Endodermal cell (in vitro differentiated cells): ENCODE results near the gene ARHGAP29. TPM values are rescaled to one million over a fixed set of nuclear protein-coding genes. Genes with fewer than 3 reads are reported as not detected.

Experiments used
- DNase-seq: peaks from one replicate; pipeline ENCODE4 v3.0.0-alpha.2; 2017
- H3K27ac ChIP-seq: 2 replicates; pipeline ENCODE4 v1.5.1; 2013; ENCODE audit warnings: mild to moderate bottlenecking, low read depth, low read length, moderate library complexity
- H3K27me3 ChIP-seq: 2 replicates; pipeline ENCODE4 v1.6.1; 2013; ENCODE audit warnings: mild to moderate bottlenecking, low read length, moderate library complexity; ENCODE audit not compliant: insufficient read depth, control insufficient read depth, poor library complexity, severe bottlenecking
- H3K36me3 ChIP-seq: 2 replicates; pipeline ENCODE4 v1.7.0; 2013; ENCODE audit warnings: mild to moderate bottlenecking, low read length, moderate library complexity; ENCODE audit not compliant: control insufficient read depth, insufficient read depth
- H3K4me1 ChIP-seq: one replicate; pipeline ENCODE4 v1.7.0; 2013; ENCODE audit warnings: low read length; ENCODE audit not compliant: control insufficient read depth, insufficient read depth
- H3K4me3 ChIP-seq: 2 replicates; pipeline ENCODE4 v1.5.1; 2013; ENCODE audit warnings: mild to moderate bottlenecking, low read length, moderate library complexity
- H3K9ac ChIP-seq: 2 replicates; pipeline ENCODE4 v1.6.1; 2013; ENCODE audit warnings: mild to moderate bottlenecking, low read length, moderate library complexity; ENCODE audit not compliant: poor library complexity, severe bottlenecking; ENCODE audit errors: extremely low read depth
- H3K9me3 ChIP-seq: 2 replicates; pipeline ENCODE4 v1.6.1; 2013; ENCODE audit warnings: mild to moderate bottlenecking, low read length, moderate library complexity; ENCODE audit not compliant: control insufficient read depth
- H3K27ac Mint-ChIP-seq: 2 replicates; pipeline ENCODE4 v1.8.0; 2020; ENCODE audit warnings: mixed read lengths
- H3K27me3 Mint-ChIP-seq: 2 replicates; pipeline ENCODE4 v1.8.0; 2021; ENCODE audit warnings: mild to moderate bottlenecking, mixed read lengths; ENCODE audit not compliant: insufficient read depth
- H3K36me3 Mint-ChIP-seq: 2 replicates; pipeline ENCODE4 v1.8.0; 2020; ENCODE audit warnings: low read depth, mixed read lengths
- H3K4me1 Mint-ChIP-seq: 2 replicates; pipeline ENCODE4 v1.8.0; 2020; ENCODE audit warnings: mixed read lengths
- H3K4me3 Mint-ChIP-seq: 2 replicates; pipeline ENCODE4 v1.8.0; 2020; ENCODE audit warnings: mild to moderate bottlenecking, moderate library complexity, mixed read lengths
- H3K9me3 Mint-ChIP-seq: 2 replicates; pipeline ENCODE4 v1.8.0; 2020; ENCODE audit warnings: mild to moderate bottlenecking, mixed read lengths
- WGBS, 2 experiments: methylation state at CpG; one replicate each; pipeline versions ENCODE4 v1.1.5 to v1.1.7; 2013; ENCODE audit warnings: missing lambda C conversion rate in 2 of 2, mixed read lengths in 1 of 2; ENCODE audit not compliant: insufficient coverage in 1 of 2, insufficient read length in 1 of 2; 5-methylcytosine and 5-hydroxymethylcytosine counted together
- total RNA-seq, 2 donors: library from RNA; stranded (reverse); fragmentation: NEBNext Ultra II Directional in 1 of 2; extraction: Animal tissue kit (Norgen Biotek cat#: 25700) in 1 of 2; gene quantifications; 2 replicates in 1 of 2; 3 replicates in 1 of 2; pipeline ENCODE4 v1.2.1, GENCODE V29; 2021
- TF ChIP-seq, protein P1 (sequence below): fragments of 200-600 bp; sonication (generic); conservative IDR thresholded peaks from 2 replicates; pipeline ENCODE4 v1.5.0; 2021; ENCODE audit warnings: antibody characterized with exemption, mild to moderate bottlenecking

Gene ARHGAP29
- total RNA-seq, 2 donors from 2014 or later: 31.5 to 38.9 TPM

DNA sequence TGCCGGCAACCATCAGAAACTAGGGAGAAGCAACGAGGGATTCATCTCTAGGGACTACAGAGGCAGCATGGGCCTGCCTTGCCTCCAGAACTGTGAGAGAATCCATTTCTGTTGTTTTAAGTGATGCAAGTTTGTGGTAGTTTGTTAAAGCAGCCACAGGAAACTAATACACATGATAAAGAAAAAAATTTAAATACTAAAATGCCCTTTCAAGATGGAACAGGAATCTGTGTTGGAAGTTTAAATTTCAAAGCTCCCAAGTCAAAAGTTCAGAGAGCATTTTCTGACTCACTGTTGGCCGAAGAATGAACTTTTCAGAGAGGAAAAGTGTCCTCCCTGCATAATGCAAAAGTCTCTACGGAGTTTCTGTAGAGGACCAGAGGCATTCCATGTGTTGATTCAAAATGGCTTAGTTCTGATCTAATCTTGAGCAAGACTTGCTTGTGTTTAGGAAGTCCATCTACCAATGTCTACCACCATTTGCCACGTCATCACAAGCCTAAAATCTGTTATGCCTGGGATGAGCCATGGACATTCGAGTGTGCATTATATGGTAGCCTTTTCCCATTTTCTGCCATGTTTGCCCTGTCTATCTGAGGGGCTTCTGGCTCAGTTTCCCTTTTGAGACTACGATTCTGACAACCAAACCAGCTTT is 22.4 kb upstream of the ARHGAP29 start:
- Histone ChIP-seq H3K9me3 (no peaks in the 10 kb centered on the region), H3K36me3 (no peaks in the 10 kb centered on the region), H3K27me3 (peaks cover 7% of the 10 kb centered on the region), H3K9ac (no peak overlapping the region), H3K4me3 (no peak overlapping the region), H3K27ac (no peak overlapping the region), H3K4me1 (no peaks in the 10 kb centered on the region)
- Mint-ChIP-seq H3K4me1 (peaks cover under 1% of the 10 kb centered on the region), H3K27ac (no peak overlapping the region), H3K36me3 (no peaks in the 10 kb centered on the region), H3K9me3 (no peaks in the 10 kb centered on the region), H3K4me3 (no peak overlapping the region), H3K27me3 (peaks cover 79% of the 10 kb centered on the region)
- DNase-seq: peak; percentile 62
- WGBS, 2 experiments: 74 to 82% methylated on average over 6 to 7 of the region's 7 CpGs
- TF ChIP-seq, protein P1, sequence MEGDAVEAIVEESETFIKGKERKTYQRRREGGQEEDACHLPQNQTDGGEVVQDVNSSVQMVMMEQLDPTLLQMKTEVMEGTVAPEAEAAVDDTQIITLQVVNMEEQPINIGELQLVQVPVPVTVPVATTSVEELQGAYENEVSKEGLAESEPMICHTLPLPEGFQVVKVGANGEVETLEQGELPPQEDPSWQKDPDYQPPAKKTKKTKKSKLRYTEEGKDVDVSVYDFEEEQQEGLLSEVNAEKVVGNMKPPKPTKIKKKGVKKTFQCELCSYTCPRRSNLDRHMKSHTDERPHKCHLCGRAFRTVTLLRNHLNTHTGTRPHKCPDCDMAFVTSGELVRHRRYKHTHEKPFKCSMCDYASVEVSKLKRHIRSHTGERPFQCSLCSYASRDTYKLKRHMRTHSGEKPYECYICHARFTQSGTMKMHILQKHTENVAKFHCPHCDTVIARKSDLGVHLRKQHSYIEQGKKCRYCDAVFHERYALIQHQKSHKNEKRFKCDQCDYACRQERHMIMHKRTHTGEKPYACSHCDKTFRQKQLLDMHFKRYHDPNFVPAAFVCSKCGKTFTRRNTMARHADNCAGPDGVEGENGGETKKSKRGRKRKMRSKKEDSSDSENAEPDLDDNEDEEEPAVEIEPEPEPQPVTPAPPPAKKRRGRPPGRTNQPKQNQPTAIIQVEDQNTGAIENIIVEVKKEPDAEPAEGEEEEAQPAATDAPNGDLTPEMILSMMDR: no peak

DNA sequence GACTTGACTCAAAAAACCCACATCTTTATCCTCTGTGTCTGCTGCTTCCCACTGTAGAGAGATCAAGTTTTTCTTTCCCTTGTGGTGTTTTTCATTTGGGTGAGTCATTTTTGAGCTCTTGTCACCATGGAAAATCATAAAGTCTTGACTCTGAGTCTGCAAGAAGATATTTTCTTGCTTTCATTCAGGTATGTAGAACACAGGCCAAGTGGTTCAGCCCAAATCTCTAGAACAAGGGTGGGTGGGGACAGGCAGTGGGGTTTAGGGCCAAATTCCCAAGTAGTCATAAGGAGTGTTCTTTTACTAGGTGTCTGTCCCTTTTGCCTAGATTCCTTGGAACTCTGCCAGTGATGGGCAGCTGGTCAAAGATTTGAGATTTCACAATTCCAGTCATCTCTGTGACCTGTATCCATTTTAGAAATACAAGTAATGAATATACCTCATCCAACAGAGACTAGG is 21.5 kb upstream of the ARHGAP29 start:
- DNase-seq: no peak
- Histone ChIP-seq H3K27me3 (peaks cover 7% of the 10 kb centered on the region), H3K9me3 (no peaks in the 10 kb centered on the region), H3K4me1 (no peaks in the 10 kb centered on the region), H3K4me3 (no peak overlapping the region), H3K36me3 (no peaks in the 10 kb centered on the region), H3K9ac (no peak overlapping the region), H3K27ac (no peak overlapping the region)
- peaks cover 76% of the 10 kb centered on the region for H3K27me3 Mint-ChIP-seq
- TF ChIP-seq, protein P1: no peak
- H3K36me3 Mint-ChIP-seq: no peaks in the 10 kb centered on the region
- no peak overlapping the region for H3K4me3 Mint-ChIP-seq
- no peak overlapping the region for H3K27ac Mint-ChIP-seq
- no peaks in the 10 kb centered on the region for H3K9me3 Mint-ChIP-seq
- peaks cover 7% of the 10 kb centered on the region for H3K4me1 Mint-ChIP-seq

DNA sequence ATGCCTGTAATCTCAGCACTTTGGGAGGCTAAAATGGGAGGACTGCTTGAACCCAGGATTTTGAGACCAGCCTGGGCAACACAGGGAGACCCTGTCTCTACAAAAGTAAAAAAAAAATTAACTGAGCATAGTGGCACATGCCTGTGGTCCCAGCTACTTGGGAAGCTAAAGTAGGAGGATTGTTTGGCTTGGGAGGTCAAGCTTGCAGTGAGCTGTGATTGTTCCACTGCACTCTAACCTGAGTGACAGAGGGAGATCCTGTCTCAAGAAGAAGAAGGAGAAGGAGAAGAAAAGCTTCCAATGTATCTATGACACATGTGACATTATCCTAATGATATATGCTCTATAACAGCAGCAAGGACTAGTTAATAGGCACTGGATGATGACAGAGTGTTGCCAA is 20.1 kb upstream of the ARHGAP29 start:
- no peaks in the 10 kb centered on the region for H3K9me3 Mint-ChIP-seq
- H3K4me1 Mint-ChIP-seq: peaks cover 16% of the 10 kb centered on the region
- Histone ChIP-seq H3K36me3 (no peaks in the 10 kb centered on the region), H3K4me1 (peaks cover 1% of the 10 kb centered on the region), H3K9me3 (no peaks in the 10 kb centered on the region), H3K27ac (no peak overlapping the region), H3K4me3 (no peak overlapping the region), H3K27me3 (peaks cover 7% of the 10 kb centered on the region), H3K9ac (no peak overlapping the region)
- no peaks in the 10 kb centered on the region for H3K36me3 Mint-ChIP-seq
- H3K27me3 Mint-ChIP-seq: peaks cover 67% of the 10 kb centered on the region
- no peak overlapping the region for H3K4me3 Mint-ChIP-seq
- H3K27ac Mint-ChIP-seq: no peak overlapping the region
- TF ChIP-seq, protein P1: no peak
- no peak for DNase-seq
